Fibroblast of skin of abdomen (primary cell): Measurements from ENCODE around the gene HECTD2. TPM values are rescaled to one million over a fixed set of nuclear protein-coding genes. Genes with fewer than 3 reads are reported as not detected.
"Not testable (repeated sequence)": the region's sequence is repeated elsewhere in the genome, so short reads cannot be mapped to it uniquely, and the experiment has no call there.

Experiments used
- DNase-seq: peaks from one replicate; pipeline ENCODE4 v3.0.0-alpha.2; 2013
- polyA plus RNA-seq, 2 experiments: library from polyadenylated mRNA; unstranded; fragments of 120-200 nt; gene quantifications; one replicate each; pipeline ENCODE4 v1.2.1, GENCODE V29; 2013; ENCODE audit not compliant: insufficient read length in 2 of 2

Gene HECTD2, protein sequence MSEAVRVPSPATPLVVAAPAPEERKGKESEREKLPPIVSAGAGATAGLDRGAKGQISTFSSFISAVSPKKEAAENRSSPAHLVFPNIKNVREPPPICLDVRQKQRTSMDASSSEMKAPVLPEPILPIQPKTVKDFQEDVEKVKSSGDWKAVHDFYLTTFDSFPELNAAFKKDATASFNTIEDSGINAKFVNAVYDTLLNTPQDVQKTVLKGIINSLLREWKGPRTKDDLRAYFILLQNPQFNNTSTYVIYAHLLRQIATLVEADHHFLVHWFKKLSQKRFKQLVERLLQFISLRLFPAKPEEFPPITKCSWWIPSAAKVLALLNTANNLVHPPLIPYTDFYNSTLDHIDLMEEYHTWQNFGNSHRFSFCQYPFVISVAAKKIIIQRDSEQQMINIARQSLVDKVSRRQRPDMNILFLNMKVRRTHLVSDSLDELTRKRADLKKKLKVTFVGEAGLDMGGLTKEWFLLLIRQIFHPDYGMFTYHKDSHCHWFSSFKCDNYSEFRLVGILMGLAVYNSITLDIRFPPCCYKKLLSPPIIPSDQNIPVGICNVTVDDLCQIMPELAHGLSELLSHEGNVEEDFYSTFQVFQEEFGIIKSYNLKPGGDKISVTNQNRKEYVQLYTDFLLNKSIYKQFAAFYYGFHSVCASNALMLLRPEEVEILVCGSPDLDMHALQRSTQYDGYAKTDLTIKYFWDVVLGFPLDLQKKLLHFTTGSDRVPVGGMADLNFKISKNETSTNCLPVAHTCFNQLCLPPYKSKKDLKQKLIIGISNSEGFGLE
- polyA plus RNA-seq (2013, experiment 1 of 2; ENCODE audit: insufficient read length) = 9.6 TPM
- polyA plus RNA-seq (2013, experiment 2 of 2; ENCODE audit: insufficient read length) = 8.8 TPM

- peak; percentile 82 for DNase-seq
Observed at GRCh38 chr10:91409869-91410637, at the start of gene HECTD2. TSS of gene HECTD2 (plus strand) at chr10:91410344. CDS start at chr10:91410439, 95 bp downstream.

DNA sequence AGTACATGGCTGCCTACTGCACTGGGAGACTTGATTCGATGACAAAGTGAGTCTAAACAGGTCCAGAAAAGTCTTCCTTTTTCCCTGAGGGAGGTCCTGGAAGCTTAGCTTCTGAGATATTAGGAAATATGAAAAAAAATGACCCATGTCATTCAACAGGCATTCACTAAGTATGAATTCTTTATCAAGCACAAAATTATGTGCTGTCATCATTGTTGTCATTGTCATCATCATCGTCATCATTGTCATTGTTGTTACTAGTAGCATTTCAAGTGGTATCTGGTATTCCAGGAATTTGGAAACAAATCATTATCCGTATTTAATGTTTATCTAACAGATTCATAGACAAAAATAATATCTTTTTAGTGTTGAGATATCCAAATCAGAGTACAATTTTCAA lies 49.7 kb upstream of the HECTD2 start:
- no peak for DNase-seq

GRCh38 chr10:91365519-91365918 lies 44.6 kb upstream of the HECTD2 start:
- DNase-seq = not testable (repeated sequence)

GRCh38 chr10:91366704-91367103 lies 43.4 kb upstream of the HECTD2 start:
- DNase-seq = no peak

GRCh38 chr10:91367127-91367531 lies 43.0 kb upstream of the HECTD2 start:
- no peak for DNase-seq

GRCh38 chr10:91367558-91367957 lies 42.6 kb upstream of the HECTD2 start:
- DNase-seq = no peak

DNA sequence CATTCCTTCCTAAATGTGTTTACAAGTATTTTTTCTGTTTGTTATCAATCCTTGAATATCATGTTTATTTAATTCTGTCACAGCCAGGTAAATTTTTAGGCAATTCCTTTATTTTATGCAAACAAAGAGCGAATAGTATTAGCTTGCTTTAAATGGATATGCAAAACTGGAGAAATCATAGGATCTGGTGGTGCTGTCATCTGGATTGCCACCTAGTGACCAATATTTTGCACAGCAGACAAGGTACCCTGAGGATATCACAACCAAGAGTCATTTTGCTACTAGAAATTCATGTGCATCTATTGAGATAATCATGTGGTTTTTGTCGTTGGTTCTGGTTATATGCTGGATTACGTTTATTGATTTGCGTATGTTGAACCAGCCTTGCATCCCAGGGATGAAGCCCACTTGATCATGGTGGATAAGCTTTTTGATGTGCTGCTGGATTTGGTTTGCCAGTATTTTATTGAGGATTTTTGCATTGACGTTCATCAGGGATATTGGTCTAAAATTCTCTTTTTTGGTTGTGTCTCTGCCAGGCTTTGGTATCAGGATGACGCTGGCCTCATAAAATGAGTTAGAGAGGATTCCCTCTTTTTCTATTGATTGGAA lies 40.1 kb upstream of the HECTD2 start:
- DNase-seq = peak; percentile 38

GRCh38 chr10:91374052-91374451 lies 36.1 kb upstream of the HECTD2 start:
- no peak for DNase-seq

- DNase-seq = peak; percentile 48
Observed at GRCh38 chr10:91378061-91378460, 32.1 kb upstream of the HECTD2 start.

GRCh38 chr10:91380873-91381256 lies 29.3 kb upstream of the HECTD2 start:
- DNase-seq = no peak

DNA sequence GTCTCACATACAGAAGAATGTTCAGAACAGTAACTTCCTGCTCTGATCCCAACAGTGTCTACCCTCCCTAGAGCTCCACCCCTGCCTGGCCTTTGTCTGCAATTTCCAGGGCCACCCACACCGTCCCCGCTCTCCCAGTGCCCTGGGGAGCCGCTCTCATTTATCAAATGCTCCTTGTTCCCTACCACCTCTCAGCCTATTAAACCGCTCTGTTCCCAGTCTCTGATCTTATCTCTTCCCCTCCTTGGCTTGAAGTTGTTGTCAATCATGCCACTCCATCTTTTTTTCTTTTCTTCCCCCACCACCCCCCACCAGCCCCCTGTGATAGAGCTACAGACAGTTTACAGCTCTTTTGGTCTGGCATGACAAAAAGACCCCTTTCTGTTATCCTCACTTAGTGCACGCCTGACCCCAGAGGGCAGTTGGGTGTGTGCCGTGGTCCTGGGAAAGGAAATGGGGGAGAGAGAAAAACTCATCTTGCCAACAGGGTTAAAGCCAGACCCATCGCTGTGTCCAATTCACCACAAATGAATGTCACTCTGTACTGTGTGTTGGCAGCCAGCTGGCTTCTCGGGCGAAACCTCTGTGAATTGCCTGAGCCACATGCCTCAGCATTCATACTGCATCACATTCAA lies 28.8 kb upstream of the HECTD2 start:
- no peak for DNase-seq

DNA sequence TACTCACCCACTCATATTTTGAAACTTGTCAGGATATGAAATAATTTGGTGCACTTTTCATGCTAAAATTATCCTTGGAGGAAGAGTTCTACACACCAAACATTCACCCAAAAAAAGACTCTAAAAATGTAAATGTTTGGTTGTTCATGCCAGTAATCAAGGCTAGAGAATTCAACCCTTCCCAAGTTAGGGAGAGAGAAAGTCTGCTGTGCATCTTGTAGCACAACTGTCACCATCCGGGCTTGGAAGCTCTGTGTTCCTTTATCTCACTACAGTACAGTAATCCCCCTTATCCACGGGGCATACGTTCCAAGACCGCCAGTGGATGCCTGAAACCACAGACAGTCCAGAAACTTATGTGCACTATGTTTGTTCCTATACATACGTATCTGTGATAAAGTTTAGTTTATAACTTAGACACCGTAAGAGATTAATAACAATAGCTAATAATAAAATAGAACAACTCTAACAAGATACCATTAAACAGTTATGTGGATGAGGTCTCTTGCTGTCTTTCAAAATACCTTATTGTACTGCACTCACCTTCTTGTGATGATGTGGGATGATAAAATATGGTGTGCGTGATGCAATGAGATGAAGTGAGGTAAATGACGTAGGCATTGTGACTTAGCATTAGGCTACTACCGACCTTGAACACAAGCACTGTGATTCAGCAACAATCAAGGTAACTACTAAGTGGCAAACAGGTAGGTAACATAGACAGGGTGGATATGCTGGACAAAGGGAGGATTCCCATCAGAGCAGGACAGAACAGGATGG lies 24.6 kb upstream of the HECTD2 start:
- DNase-seq = no peak

- peak; percentile 51 for DNase-seq
Observed at GRCh38 chr10:91389636-91390512, 20.3 kb upstream of the HECTD2 start.

GRCh38 chr10:91390513-91390825 lies 19.7 kb upstream of the HECTD2 start:
- DNase-seq = not testable (repeated sequence)

DNA sequence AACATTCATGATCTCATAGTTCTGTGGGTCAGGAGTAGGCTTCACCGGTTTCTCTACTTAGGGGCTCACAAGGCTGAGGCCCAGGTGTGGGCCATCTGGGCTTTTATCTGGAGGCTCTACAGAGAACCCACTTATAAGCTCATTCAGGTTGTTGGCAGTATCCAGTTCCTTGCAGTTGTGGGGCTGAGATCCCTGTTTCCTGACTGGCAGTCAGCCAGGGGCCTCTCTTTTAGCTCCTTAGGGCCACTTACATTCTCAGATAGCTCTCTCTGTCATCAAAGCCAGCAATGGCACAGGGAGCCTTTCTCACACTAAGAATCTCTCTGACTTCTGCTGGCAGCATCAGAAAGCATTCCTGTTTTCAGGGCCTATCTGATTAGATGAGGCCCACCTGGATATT lies 18.2 kb upstream of the HECTD2 start:
- no peak for DNase-seq

DNA sequence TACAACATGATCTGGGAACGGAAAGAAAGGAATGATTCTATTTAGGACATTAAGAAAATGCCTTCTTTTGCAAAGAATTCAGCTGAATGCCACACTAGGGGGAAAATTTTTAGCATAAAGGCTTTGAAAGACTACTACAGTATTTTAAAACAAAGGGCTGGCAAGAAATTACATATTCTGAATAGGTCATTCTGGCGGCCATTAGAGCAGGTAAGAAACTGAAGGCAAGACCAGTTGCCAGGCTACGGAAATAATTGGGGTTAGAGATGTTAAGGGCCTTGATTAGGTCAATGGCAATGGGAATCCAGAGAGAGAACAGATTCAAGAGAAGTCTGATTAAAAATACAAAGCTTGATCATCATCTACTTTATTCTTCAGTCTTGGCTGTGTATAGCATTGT lies 3.8 kb upstream of the HECTD2 start:
- DNase-seq = no peak

- peak; percentile 87 for DNase-seq
Observed at GRCh38 chr10:91409069-91409868, 875 bp upstream of the HECTD2 start.

- peak; percentile 42 for DNase-seq
Observed at GRCh38 chr10:91410638-91411371, 661 bp downstream of the HECTD2 start.

GRCh38 chr10:91411621-91412020 lies 1.5 kb downstream of the HECTD2 start:
- no peak for DNase-seq
